ENCODE measurements around the gene PADI4. TPM values are rescaled to one million over a fixed set of nuclear protein-coding genes. Genes with fewer than 3 reads are reported as not detected.
"Not testable (repeated sequence)": the region's sequence is repeated elsewhere in the genome, so short reads cannot be mapped to it uniquely, and the experiment has no call there.

Gene PADI4
- total RNA-seq, 1 experiment from 2014 or later: not detected

DNA sequence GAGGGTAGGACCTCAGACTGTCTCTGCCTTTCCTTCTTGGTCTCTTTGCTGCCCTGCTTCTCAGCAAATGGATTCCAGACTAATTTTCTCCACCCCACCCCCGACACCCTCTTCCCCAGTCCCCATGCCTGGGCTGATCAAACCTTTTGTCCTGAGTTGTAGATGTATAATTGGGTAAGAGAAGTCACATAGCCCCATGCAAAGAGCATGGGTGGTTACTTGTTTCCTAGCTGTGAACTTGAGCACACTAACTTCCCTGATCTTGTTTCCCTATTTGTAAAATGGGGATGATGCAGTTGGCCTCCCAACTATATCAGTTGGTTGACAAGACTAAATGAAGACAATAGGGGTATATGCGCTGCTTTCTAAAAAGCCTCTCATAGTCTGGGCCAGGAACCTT, 73.2 kb downstream of the PADI4 start:
- DNase-seq (ENCODE audit: low read depth): no peak

DNA sequence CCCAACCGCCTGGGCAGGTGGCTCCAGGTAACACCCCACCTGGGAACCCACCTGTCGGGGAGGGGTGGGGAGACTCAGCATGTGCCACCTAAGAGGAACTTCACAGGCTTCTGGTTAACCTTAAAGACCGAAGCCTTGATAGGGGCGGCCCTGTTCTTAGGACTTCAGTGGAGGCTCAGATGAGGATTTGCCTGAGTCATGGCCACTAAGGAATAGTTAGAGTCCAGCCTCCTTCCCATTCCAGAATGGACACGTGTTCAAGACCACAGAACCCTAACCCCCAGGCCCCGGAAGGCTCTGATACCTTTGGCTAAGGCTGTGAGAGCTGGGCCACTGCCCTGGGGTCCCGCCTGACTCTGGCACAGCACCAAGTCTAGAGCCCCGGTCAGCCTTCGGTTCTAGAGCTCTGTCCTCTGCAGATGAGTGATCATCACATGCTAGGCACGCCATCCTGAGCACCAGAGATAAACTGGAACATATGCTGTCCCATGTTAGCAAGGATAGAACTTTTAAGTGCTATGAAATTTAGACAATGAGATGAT, 84.3 kb downstream of the PADI4 start:
- DNase-seq (ENCODE audit: low read depth): no peak

DNA sequence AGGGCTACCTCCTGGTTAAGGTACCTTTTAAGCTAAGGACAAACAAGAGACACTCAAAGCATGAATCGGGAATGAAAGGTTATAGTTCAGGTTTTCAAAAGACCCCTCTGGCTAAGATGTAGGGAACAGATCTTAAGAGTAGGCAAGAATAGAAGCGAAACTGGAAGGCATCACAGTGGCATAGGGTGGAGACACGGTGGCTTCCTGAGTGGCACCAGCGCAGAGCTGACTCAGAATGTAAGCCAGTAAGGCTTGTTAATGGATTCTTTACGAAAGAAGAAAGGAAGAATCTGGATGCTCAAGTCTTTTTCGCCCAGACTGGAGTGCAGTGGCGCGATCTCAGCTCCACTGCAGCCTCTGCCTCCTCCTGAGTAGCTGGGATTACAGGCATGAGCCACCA, 85.2 kb downstream of the PADI4 start:
- DNase-seq (ENCODE audit: low read depth): no peak

DNA sequence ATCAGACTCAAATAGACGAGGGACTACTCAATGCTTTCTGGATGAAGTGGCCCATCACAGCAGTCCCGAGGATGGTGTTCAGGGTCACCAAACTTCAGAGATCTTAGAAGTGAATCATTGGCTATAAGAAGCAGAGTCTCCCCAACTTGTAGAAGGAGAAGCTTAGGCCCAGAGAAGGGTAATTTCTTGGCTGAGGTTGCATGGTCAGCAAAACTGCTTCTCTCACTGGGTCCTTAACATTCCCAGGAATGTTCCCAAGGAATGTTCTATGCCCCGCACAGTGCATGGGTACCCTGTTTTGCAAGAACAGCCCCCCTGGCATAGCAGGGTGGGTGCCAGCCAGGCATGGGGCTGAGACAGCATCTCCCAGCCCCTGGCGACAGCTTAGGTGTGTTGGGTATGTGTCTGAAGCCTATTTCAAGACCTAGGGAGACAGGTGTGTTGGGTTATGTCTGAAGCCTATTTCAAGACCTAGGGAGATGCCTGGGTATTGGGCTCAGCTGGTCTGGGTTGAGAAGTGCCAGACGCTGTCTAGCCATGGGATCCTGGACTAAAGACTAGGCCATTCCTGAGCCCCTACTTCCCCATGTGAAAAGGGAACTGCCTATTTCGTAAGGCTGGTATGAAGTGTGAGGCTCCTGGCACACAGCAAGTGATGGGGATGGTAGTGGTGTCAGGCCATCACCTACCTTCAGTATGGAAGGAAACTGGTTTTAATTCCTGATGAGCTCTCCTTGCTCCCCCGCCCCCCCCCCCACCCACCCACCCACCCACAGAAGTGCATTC, 90.1 kb downstream of the PADI4 start:
- no peak for DNase-seq (ENCODE audit: low read depth)

DNA sequence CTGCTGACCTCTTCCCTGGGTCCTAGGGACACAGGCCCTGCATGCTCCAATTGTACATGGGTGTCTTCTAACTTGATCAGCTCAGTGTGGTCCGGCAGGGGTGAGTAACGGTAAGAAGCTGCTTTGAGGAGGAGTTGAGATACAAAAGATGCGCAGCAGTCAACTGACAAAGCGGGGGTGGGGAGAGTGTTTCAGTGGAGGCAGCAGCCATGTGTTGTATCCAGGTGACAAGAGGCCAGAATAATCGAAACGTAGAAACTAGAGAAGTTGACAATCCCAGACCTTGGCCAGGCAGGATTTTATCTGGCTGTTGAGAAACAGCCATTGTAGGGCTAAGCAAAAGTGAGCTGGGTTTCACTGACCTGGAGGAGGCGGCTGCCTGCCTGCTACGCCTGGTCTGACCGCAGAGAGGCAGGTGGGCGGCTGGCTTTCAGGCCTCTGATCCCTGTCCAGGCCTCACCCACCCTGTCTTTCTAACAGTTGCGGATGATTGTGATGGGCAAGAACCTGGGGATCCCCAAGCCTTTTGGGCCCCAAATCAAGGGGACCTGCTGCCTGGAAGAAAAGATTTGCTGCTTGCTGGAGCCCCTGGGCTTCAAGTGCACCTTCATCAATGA, 92.8 kb downstream of the PADI4 start:
- DNase-seq (ENCODE audit: low read depth): no peak

DNA sequence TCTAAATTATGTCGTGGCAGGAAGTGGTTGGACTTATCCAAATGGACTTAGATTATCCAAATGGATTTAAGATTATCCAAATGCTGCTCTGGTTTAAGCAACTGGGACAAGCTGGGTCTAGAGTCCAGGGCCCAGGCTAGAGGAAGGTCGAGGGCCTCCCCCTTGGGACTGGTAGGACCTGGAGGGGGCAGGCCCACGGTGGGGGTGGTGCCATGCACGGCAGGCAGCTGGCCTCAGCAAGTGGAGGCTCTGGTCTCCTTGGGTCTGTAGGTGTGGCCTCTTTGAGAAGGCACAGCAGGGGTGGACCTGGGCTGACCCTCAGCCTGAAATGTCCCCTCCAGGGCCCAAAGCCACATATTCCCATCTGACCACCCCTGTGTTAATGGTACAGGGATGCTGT, 93.8 kb downstream of the PADI4 start:
- no peak for DNase-seq (ENCODE audit: low read depth)

DNA sequence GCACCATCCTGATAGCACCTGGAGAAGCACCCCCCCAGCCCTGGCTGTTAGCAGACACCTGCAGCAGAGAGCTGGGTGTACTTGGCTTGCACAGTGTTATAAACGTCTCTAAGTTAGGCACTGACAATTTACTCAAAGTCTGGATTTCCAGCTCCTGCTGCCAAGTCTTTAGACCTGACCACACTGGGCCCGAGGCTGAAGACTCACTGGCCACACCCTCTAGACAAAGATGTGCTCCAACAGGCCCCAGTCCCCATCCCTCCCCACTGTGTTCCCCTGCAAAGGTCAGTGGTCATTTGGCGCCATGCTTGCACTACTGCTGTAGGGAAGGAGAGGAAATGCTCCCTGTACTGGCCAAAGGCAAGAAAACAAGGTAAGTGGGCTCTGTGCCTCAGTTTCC, 95.1 kb downstream of the PADI4 start:
- no peak for DNase-seq (ENCODE audit: low read depth)

DNA sequence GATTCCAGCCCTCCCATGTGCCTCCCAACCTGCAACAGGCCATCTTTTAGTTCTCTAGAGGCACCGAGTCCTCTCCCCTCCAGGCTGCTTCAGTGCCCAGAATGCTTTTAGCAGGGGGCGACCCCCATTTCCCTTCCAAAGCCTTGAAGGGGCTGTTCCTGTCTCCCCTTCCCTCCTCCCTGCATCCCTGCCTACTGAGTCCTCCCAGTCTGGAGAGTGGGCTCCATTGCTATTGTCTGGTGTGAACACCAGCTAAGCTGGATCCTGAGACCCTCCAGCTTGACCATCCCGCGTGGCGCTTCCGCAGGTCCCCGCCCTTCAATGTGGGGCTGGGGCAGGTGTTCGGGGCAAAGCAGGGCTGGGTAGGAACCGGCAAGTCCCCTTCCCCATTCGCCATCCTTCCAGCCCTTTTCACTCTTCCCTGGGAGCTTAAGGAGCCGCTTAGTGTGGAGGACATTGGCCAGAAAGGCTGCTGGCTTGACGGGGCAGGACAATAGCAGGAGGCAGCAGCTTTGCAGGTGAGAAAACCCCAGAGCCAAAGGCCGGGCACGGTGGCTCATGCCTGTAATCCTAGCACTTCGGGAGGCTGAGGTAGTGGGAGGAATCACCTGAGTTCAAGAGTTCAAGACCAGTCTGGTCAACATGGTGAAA, 96.2 kb downstream of the PADI4 start:
- no peak for DNase-seq (ENCODE audit: low read depth)

DNA sequence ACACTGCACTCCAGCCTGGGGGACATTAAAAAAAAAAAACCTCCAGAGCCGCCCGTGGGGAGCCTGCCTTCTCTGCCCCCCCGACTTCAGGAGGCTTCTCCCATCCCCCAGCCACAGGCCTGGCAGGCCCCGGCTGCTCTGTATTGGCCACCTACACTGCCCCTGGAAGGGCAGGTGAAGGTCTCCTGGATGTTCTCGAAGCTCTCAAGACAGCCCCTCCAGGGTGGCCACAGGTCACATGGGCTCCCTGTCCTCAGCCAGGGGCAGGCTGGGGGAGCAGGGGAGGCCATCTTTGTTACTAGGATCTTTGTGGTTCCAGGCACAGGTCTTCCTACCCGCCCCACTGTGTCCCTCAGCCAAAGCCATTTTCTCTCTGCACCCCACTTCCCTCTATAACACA, 96.8 kb downstream of the PADI4 start:
- DNase-seq (ENCODE audit: low read depth): no peak

DNA sequence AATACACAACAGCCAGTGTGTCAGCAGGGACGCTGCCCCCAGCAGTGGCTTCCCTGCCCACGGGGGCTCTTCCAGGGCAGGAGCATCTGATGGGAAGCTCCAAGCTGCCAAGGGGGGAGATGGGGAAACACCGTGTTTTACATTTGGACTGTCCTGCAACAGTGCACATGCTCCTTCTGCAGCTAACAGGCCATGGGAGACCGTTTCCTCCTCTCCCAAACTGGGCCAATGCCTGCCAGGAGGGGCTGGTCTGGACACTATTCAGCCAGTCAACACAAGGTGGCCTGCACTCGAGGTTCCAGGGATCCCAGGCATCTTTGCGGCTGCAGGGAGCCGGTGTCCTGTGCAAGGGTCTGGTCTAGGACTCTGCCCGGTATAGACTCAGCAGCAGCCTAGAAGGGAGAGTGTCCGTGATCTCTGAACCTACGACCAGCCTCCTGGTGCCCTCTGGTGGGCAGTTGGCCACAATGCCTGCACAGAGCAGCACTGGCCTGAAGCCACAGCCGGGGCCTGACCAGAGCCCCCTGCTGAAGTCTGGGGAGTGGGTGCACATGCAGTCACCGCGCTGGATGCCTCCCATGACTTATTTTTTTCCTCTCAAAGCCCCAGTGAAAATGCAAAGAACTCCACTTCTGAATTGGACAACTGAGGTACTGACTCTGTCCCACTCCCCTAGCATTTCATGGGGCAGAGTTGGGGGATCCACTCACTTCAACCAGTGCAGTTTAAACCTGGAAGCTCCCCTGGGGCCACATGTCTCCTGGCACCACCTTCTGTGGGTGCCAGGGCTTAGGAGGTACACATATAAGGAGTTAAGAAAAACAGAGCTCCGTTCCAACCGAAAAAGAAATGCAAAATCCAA, 98.1 kb downstream of the PADI4 start:
- peak; percentile 49 for DNase-seq (ENCODE audit: low read depth)

DNA sequence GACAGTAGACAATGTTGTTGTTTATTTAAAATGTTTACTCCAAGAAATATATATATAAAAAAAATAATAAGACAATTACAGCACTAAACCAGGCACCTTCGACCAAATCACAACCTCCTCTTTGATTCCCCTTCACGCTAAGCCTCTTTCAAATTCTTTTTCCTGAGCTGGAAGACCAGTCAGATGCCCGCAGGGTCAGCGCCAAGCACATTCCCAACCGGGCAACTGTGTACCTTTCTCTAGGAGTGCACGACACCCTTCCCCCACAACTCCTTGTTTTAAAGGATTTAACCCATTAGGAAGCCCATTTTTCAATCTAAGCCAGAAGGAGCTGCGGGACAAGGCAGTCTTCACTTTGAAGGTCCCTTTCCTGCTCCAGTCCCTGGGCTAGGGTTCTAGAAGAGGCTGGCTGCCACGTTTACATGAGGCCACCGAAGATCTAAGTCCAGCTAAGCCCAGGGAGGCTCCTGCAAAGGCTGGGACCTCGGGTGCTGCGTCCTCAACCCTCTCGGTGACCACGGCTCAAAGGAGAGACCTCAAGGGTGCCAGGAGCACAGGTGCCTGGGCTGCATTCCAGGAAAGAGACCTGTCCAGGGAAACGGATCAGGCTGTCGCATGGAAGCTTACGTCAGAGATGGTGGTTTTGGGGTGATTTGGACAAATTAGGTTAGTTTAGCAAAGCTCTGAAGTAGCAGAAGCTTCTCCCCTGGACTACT, 98.9 kb downstream of the PADI4 start:
- DNase-seq (ENCODE audit: low read depth): not testable (repeated sequence)

DNA sequence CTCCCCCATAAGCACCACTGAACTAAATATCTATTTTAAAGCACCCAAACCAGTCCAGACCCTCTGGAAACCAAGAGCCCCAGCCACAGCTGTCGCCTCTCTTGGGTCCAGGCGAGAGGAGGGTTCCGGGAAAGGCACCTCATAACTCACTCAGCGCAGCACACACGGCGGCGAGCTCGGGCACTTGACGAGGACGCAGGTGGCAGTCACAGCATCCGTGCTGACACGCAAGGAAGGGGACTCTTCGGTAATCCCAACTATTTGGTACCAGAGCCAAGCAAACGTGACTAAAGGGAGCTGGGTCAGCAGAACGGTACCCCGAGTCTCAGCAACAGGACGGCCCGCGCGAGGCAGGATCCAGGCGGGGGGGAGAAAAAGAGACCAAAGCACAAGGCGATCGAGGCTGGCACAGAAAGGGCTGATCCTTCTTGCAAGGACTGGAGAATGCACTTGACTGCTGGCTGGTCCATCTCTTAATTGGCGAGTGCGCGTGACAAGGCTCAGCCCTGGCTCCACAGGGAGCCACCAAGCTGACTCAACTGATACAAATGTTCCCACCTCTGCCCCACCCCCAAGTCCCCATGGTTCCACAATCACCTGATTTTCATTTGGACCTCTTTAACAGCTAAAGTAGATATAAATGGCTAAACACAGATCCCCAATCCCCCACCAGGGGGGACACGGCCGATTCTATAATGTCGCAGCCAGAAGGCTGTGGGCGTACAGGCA, 100.0 kb downstream of the PADI4 start:
- DNase-seq (ENCODE audit: low read depth): not testable (repeated sequence)

DNA sequence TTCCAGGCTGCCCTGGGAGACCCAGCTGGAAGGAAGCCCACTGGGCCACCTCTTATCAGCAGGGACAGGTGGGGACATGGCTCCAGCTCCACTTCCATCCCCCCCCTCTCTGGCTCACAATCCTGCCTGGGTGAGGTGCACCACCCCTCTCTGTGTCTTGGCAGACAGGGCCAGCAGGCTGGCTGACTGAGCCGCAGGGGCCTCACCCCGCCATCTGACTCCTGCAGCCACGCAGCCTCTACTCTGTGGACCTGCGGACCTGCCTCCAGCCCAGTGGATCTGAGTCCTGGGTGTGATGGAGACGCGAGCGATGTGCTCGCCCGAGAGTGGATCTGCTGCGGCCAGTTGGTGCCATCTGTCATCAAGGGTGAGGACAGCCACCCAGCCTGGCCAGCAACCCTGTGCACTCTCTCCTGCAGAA, 101.4 kb downstream of the PADI4 start:
- no peak for DNase-seq (ENCODE audit: low read depth)

DNA sequence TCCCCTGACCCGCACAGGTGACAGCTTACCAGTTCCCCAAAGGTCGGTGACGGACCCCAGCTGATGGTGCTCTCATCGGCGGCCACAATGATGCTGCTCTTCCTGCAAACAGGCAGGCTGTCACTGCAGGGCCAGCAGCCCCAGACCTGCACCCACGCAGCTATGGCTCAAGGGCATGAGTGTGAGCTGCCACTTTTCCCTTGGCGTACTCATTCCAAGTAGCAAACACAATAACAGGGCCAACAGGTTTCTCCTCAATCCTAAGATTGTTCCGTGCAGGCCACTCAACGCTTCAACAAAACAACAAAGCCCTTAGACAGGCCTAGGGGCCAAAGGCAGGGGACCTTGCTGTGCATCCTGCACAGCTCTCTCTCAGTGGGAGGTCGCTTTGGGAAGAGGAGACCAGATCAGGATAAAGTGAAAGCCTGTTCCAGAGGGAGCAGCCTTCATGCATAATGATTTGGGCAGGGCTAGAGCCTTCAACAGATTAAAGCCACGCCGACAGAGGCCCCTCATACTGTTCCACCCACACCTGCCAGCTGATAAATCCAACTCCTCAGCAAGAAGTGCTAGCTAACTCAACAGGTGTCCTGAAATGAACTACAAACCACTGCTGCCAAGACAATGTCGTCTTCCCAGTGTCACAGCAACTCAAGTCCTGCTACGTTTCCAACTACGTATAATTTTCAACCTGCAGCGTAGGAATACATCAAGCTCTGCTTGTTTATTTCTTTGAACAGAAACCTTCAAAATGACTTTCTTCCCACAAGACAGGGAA, 104.3 kb downstream of the PADI4 start:
- DNase-seq (ENCODE audit: low read depth): no peak

Other genes starting within 250 kb of the PADI4 start
- 0.38 and 0.86 TPM in 2 replicates for gene PADI2, start 188.7 kb upstream of the PADI4 start, total RNA-seq (2014; rRNA removed)
- 1.2 and 1.3 TPM in 2 replicates for gene PADI1, start 103.1 kb upstream of the PADI4 start, total RNA-seq (2014; rRNA removed)
- 0.06 and 0.57 TPM in 2 replicates for gene PADI3, start 59.1 kb upstream of the PADI4 start, total RNA-seq (2014; rRNA removed)
- gene PADI6, start 64.0 kb downstream of the PADI4 start, total RNA-seq (2014; rRNA removed): not detected in 2 replicates
- gene RCC2, start 131.5 kb downstream of the PADI4 start, total RNA-seq (2014; rRNA removed): 35.3 and 38.4 TPM in 2 replicates
- gene ARHGEF10L, start 231.5 kb downstream of the PADI4 start, total RNA-seq (2014; rRNA removed): 51.7 and 53.3 TPM in 2 replicates

All from LHCN-M2 (cell line).